ENCODE measurements around the gene ZSCAN10. TPM values are rescaled to one million over a fixed set of nuclear protein-coding genes. Genes with fewer than 3 reads are reported as not detected.
"Not testable (repeated sequence)": the region's sequence is repeated elsewhere in the genome, so short reads cannot be mapped to it uniquely, and the experiment has no call there.

The ZSCAN10 gene
- total and polyA plus RNA-seq, 2 donors = not detected

GRCh38 chr16:3063625-3064386, 35.3 kb downstream of the ZSCAN10 start:
- no peak for DNase-seq (ENCODE audit: extremely low spot score)
- Histone ChIP-seq H3K36me3 (ENCODE audit: insufficient read depth) (no peaks in the 10 kb centered on the region), H3K4me1 (ENCODE audit: insufficient read depth) (peaks cover 2% of the 10 kb centered on the region), H3K4me3 (ENCODE audit: low read depth, low read length) (no peak overlapping the region), H3K27ac (ENCODE audit: low read depth) (no peak overlapping the region)
- 92% methylated on average over 8 of the region's 8 CpGs for WGBS

- Histone ChIP-seq H3K36me3 (ENCODE audit: insufficient read depth) (no peaks in the 10 kb centered on the region), H3K27ac (ENCODE audit: low read depth) (no peak overlapping the region), H3K4me3 (ENCODE audit: low read depth, low read length) (no peak overlapping the region), H3K4me1 (ENCODE audit: insufficient read depth) (peaks cover 2% of the 10 kb centered on the region)
- WGBS = 84% methylated on average over 6 of the region's 6 CpGs
- DNase-seq (ENCODE audit: extremely low spot score) = no peak
Measured at GRCh38 chr16:3062553-3062952, 36.5 kb downstream of the ZSCAN10 start.

- WGBS = 64% methylated on average over 14 of the region's 14 CpGs
- no peak overlapping the region for H3K4me3 ChIP-seq (ENCODE audit: low read depth, low read length)
- no peaks in the 10 kb centered on the region for H3K36me3 ChIP-seq (ENCODE audit: insufficient read depth)
- no peak for DNase-seq (ENCODE audit: extremely low spot score)
- H3K27ac ChIP-seq (ENCODE audit: low read depth) = no peak overlapping the region
- H3K4me1 ChIP-seq (ENCODE audit: insufficient read depth) = peaks cover 2% of the 10 kb centered on the region
Measured at GRCh38 chr16:3060339-3061127, 38.6 kb downstream of the ZSCAN10 start.

GRCh38 chr16:3059723-3060242, 39.3 kb downstream of the ZSCAN10 start:
- WGBS = 60% methylated on average over 9 of the region's 9 CpGs
- H3K4me3 ChIP-seq (ENCODE audit: low read depth, low read length) = peak overlapping the region; percentile 89
- DNase-seq (ENCODE audit: extremely low spot score) = no peak

GRCh38 chr16:3059041-3059722, 39.9 kb downstream of the ZSCAN10 start:
- Histone ChIP-seq H3K4me1 (ENCODE audit: insufficient read depth) (no peaks in the 10 kb centered on the region), H3K36me3 (ENCODE audit: insufficient read depth) (no peaks in the 10 kb centered on the region), H3K27ac (ENCODE audit: low read depth) (peak overlapping the region; percentile 48), H3K4me3 (ENCODE audit: low read depth, low read length) (peak overlapping the region; percentile 89)
- DNase-seq (ENCODE audit: extremely low spot score) = peak; percentile 41
- WGBS = under 1% methylated on average over 67 of the region's 67 CpGs

More at GRCh38 chr16:3059723-3060242, 39.3 kb downstream of the ZSCAN10 start:
- H3K4me1 ChIP-seq (ENCODE audit: insufficient read depth) = no peaks in the 10 kb centered on the region
- H3K27ac ChIP-seq (ENCODE audit: low read depth) = no peak overlapping the region
- H3K36me3 ChIP-seq (ENCODE audit: insufficient read depth) = no peaks in the 10 kb centered on the region

- 8% methylated on average over 77 of the region's 77 CpGs for WGBS
- Histone ChIP-seq H3K4me3 (ENCODE audit: low read depth, low read length) (peak overlapping the region; percentile 89), H3K4me1 (ENCODE audit: insufficient read depth) (no peaks in the 10 kb centered on the region), H3K36me3 (ENCODE audit: insufficient read depth) (no peaks in the 10 kb centered on the region), H3K27ac (ENCODE audit: low read depth) (peak overlapping the region; percentile 48)
- DNase-seq (ENCODE audit: extremely low spot score) = no peak
Measured at GRCh38 chr16:3058139-3059030, 40.7 kb downstream of the ZSCAN10 start.

GRCh38 chr16:3057181-3058138, 41.6 kb downstream of the ZSCAN10 start:
- WGBS = 91% methylated on average over 22 of the region's 22 CpGs
- no peaks in the 10 kb centered on the region for H3K36me3 ChIP-seq (ENCODE audit: insufficient read depth)
- H3K4me3 ChIP-seq (ENCODE audit: low read depth, low read length) = no peak overlapping the region
- DNase-seq (ENCODE audit: extremely low spot score) = no peak
- H3K27ac ChIP-seq (ENCODE audit: low read depth) = no peak overlapping the region
- no peaks in the 10 kb centered on the region for H3K4me1 ChIP-seq (ENCODE audit: insufficient read depth)

- Histone ChIP-seq H3K27ac (ENCODE audit: low read depth) (no peak overlapping the region), H3K4me3 (ENCODE audit: low read depth, low read length) (no peak overlapping the region), H3K4me1 (ENCODE audit: insufficient read depth) (no peaks in the 10 kb centered on the region), H3K36me3 (ENCODE audit: insufficient read depth) (no peaks in the 10 kb centered on the region)
- 89% methylated on average over 19 of the region's 19 CpGs for WGBS
- DNase-seq (ENCODE audit: extremely low spot score) = no peak
Measured at GRCh38 chr16:3056336-3057180, 42.5 kb downstream of the ZSCAN10 start.

GRCh38 chr16:3055734-3056115, 43.4 kb downstream of the ZSCAN10 start:
- H3K27ac ChIP-seq (ENCODE audit: low read depth); H3K36me3 ChIP-seq (ENCODE audit: insufficient read depth); DNase-seq (ENCODE audit: extremely low spot score); H3K4me1 ChIP-seq (ENCODE audit: insufficient read depth); H3K4me3 ChIP-seq (ENCODE audit: low read depth, low read length): not testable (repeated sequence)
- 50% methylated on average over 9 of the region's 9 CpGs for WGBS

- no peak for DNase-seq (ENCODE audit: extremely low spot score)
- no peaks in the 10 kb centered on the region for H3K36me3 ChIP-seq (ENCODE audit: insufficient read depth)
- 74% methylated on average over 17 of the region's 17 CpGs for WGBS
- no peaks in the 10 kb centered on the region for H3K4me1 ChIP-seq (ENCODE audit: insufficient read depth)
- H3K27ac ChIP-seq (ENCODE audit: low read depth) = no peak overlapping the region
- H3K4me3 ChIP-seq (ENCODE audit: low read depth, low read length) = no peak overlapping the region
Measured at GRCh38 chr16:3054965-3055733, 43.9 kb downstream of the ZSCAN10 start.

- not testable (repeated sequence) for H3K27ac ChIP-seq (ENCODE audit: low read depth); H3K4me1 ChIP-seq (ENCODE audit: insufficient read depth); H3K4me3 ChIP-seq (ENCODE audit: low read depth, low read length); DNase-seq (ENCODE audit: extremely low spot score); H3K36me3 ChIP-seq (ENCODE audit: insufficient read depth)
- 91% methylated on average over 13 of the region's 13 CpGs for WGBS
Measured at GRCh38 chr16:3053330-3053710, 45.8 kb downstream of the ZSCAN10 start.
